WERI-Rb-1 (cell line): Measurements from ENCODE around the gene PRLH.
A peak's percentile ranks its signal among the peaks of the same experiment; 100 is the strongest.

Experiments
- DNase-seq: peaks from one replicate; pipeline ENCODE4 v3.0.0-alpha.2; 2020
- H3K27ac ChIP-seq: fragments of 250-450 bp; sonication (Bioruptor Pico); 2 replicates; pipeline ENCODE4 v1.5.1; 2020; ENCODE audit warnings: mild to moderate bottlenecking, moderate library complexity
- H3K27me3 ChIP-seq: fragments of 250-450 bp; sonication (Bioruptor Pico); 2 replicates; pipeline ENCODE4 v1.5.1; 2021; ENCODE audit warnings: mild to moderate bottlenecking, low read depth, moderate library complexity; ENCODE audit not compliant: insufficient read depth, severe bottlenecking
- H3K36me3 ChIP-seq: fragments of 250-450 bp; sonication (Bioruptor Pico); 2 replicates; pipeline ENCODE4 v1.5.1; 2020; ENCODE audit warnings: mild to moderate bottlenecking, moderate library complexity
- H3K4me3 ChIP-seq: 2 replicates; pipeline ENCODE4 v1.5.1; 2011; ENCODE audit warnings: low read depth, mild to moderate bottlenecking, control low read depth, low read length
- H3K9me3 ChIP-seq: fragments of 250-450 bp; sonication (Bioruptor Pico); 2 replicates; pipeline ENCODE4 v1.5.1; 2021; ENCODE audit warnings: mild to moderate bottlenecking, moderate library complexity; ENCODE audit not compliant: severe bottlenecking
- TF ChIP-seq, protein P1 (sequence below): IDR thresholded peaks from 2 replicates; pipeline ENCODE4 v1.5.1; 2011; ENCODE audit warnings: low read depth, mild to moderate bottlenecking, control low read depth, inconsistent platforms, low read length

Gene PRLH

DNA sequence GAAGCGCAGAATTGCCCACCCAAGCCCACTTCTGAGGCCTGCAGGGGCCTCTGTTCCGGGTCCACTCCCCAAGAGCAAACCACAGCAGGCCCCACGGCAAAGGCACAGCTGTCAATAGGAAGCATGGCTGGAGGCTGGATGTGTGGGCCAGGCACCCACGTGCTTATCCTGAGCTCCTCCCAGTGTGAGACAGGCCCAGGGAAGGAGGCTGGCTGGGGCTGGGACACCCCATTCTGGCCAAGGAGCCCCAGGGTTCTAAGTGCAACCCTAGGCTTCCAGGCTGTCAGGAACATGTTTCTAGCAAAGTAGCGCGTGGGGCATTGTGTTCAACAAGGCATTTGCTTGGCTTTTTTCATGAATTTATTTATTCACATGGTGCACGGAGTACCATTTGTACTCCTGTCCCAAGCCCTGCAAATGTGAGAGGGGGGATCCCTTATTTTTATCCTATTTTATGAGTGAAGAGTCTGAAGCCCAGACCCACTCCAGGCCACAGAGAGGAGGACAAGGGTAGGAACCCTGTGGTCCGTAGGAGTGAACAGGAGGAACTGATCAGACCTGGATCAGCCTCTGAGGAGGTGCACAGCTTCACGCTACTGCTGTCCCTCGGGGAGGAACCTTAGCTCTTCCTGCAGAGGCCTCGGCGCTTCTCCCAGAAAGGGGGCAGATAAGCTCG, 30.3 kb downstream of the PRLH start:
- H3K27ac ChIP-seq: no peak overlapping the region

DNA sequence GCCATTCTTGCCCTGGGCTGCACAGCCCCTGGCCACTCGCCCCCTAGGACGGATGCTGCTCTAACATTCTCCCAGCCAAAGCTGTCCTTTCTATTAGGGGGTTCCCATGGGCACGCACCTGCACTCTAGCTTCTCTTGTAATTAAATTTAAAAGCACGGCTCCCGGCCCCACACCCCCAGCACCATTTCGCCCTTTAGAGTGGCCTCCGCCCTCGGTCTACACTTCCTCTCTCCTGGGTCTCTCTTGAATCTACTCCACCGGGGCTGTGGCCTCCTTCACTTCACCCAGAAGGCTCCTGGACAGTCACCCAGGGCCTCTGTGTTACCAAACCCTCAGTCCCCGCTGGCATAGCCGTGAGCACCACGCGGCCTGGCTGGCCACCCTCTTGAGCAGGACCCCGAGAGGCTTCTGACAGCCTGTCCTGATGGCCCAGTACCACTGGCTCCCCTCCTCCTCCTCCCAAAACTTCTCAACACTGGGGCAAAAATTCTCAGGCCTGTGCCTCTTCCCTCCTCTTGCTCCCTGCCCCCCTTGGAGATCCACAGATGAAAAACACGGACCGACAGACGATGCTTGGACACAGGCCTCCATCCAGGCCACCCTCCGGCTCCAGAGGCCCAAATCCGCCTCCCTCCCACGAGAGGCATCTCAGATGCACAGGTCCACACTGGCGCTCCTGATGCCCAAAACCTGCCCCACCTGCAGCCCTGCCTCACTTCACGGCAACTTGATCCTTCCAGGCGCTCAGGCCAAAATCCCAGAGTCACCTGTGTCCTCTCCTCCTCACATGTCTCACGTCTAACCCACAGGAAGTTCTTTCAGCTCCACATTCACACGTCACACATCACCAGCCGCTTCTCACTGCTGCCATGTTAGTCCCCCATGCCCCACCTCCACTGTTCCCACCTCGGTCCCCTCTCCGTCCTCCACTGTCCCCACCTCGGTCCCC, 31.1 kb downstream of the PRLH start:
- Histone ChIP-seq H3K27ac (no peak overlapping the region), H3K27me3 (peaks cover 30% of the 10 kb centered on the region), H3K4me3 (no peak overlapping the region), H3K36me3 (no peaks in the 10 kb centered on the region), H3K9me3 (no peaks in the 10 kb centered on the region)
- no peak for DNase-seq
- TF ChIP-seq, protein P1, sequence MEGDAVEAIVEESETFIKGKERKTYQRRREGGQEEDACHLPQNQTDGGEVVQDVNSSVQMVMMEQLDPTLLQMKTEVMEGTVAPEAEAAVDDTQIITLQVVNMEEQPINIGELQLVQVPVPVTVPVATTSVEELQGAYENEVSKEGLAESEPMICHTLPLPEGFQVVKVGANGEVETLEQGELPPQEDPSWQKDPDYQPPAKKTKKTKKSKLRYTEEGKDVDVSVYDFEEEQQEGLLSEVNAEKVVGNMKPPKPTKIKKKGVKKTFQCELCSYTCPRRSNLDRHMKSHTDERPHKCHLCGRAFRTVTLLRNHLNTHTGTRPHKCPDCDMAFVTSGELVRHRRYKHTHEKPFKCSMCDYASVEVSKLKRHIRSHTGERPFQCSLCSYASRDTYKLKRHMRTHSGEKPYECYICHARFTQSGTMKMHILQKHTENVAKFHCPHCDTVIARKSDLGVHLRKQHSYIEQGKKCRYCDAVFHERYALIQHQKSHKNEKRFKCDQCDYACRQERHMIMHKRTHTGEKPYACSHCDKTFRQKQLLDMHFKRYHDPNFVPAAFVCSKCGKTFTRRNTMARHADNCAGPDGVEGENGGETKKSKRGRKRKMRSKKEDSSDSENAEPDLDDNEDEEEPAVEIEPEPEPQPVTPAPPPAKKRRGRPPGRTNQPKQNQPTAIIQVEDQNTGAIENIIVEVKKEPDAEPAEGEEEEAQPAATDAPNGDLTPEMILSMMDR: no peak

More for the DNA sequence above, 30.3 kb downstream of the PRLH start:
- no peak for DNase-seq
- no peaks in the 10 kb centered on the region for H3K9me3 ChIP-seq
- no peaks in the 10 kb centered on the region for H3K36me3 ChIP-seq
- H3K27me3 ChIP-seq: peaks cover 30% of the 10 kb centered on the region
- H3K4me3 ChIP-seq: no peak overlapping the region
- TF ChIP-seq, protein P1: no peak

DNA sequence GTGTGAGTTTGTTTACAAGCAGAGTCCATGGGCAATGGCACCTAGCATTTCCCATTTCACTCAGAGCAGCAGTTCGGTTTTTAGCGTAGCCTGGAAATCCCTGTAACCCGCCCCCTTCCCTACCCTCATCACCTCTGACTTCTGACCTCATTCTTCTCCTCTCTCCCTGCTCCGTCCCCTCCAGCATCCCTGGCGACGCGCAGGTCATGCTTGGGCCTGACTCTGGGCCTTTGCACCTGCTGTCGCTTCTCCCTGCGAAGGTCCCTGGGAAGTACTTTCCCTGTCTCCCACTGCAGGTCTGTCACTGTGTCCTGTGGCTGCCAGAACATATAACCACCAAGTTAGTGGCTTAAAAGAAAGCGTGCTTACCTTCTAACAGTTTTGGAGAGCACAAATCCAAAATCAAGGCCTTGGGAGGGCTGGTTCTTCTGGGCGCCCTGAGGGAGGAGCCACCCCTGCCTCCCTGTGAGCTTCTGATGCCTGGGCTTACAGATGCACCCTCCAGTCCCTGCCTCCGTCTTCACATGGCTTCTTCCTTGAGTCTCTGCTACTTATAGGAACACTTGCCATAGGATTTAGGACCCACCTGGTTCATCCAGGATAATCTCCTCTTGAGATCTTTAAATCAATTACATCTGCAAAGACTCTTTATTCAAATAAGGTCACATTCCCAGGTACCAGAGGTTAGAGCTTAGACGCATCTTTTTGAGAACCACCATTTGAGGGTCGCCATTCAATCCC, 32.3 kb downstream of the PRLH start:
- Histone ChIP-seq H3K4me3 (no peak overlapping the region), H3K36me3 (no peaks in the 10 kb centered on the region), H3K27ac (no peak overlapping the region), H3K27me3 (peaks cover 29% of the 10 kb centered on the region), H3K9me3 (no peaks in the 10 kb centered on the region)
- peak; percentile 58 for DNase-seq
- TF ChIP-seq, protein P1: no peak

- Histone ChIP-seq H3K4me3 (peak overlapping the region; percentile 19; the same call in 1 of the 2 replicates), H3K27me3 (peaks cover 24% of the 10 kb centered on the region), H3K27ac (no peak overlapping the region), H3K36me3 (no peaks in the 10 kb centered on the region), H3K9me3 (no peaks in the 10 kb centered on the region)
- TF ChIP-seq, protein P1: no peak
- DNase-seq: no peak
Observed at GRCh38 chr2:237599465-237600110, 33.2 kb downstream of the PRLH start.

GRCh38 chr2:237600205-237600846, 34.0 kb downstream of the PRLH start:
- H3K27me3 ChIP-seq: peaks cover 24% of the 10 kb centered on the region
- peak overlapping the region; percentile 19 for H3K4me3 ChIP-seq
- TF ChIP-seq, protein P1: 0 out of 2 replicates have a peak, but pooled peaks have one; percentile 8
- no peaks in the 10 kb centered on the region for H3K36me3 ChIP-seq
- no peak overlapping the region for H3K27ac ChIP-seq
- H3K9me3 ChIP-seq: no peaks in the 10 kb centered on the region
- peak; percentile 44 for DNase-seq
